OCI-M2 (cell line): ENCODE data around the gene KCP.
"Not testable (repeated sequence)": the region's sequence is repeated elsewhere in the genome, so short reads cannot be mapped to it uniquely, and the experiment has no call there.

ENCODE experiments used
- DNase-seq: peaks from one replicate; lab custom pipeline; 2025; ENCODE audit not compliant: unreplicated experiment; lab: John Stamatoyannopoulos, UW

Gene KCP

DNA sequence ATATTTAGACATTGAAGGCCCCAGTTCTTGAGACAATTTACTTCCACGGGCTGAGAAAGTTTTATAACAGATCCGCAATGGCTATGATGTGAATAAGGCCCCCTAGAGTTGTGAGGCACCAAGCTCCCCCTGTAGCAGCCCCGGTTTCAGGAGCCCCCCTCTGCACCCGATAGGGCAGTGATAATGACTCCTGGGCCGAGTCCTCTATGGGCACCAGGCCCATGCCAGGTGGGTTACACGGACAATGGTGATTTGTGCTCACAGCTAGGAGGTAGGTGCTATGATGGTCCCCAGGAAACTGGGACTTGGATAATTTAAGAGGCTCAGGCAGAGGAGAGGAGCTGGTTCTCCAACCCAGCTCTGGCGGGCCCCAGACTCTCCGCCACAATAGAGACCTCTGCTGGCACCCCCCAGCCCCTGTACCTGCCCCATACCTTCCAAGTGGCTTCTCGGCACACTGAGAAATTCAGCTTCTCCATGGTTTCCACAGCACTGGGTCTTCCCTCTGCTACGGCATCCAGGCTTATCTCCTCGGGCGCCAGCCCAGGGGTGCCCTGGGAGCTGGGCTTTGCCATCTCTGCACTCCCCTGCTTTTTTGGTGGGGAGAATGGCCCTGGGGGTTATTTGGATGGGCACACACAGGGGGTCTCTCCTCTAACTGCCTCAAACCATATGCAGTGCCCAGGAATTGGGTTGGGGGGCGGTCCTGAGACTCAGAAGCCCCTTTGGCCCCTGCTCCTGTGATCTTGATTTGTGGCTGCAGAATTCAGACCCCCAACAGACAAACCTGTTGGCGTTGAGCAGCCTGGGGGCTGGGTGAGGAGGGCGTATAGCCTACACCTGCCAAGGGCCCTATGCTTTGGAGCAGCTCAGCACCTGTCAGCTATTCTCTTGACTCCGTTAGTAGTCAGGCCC, 12.2 kb upstream of the KCP start:
- no peak for DNase-seq

DNA sequence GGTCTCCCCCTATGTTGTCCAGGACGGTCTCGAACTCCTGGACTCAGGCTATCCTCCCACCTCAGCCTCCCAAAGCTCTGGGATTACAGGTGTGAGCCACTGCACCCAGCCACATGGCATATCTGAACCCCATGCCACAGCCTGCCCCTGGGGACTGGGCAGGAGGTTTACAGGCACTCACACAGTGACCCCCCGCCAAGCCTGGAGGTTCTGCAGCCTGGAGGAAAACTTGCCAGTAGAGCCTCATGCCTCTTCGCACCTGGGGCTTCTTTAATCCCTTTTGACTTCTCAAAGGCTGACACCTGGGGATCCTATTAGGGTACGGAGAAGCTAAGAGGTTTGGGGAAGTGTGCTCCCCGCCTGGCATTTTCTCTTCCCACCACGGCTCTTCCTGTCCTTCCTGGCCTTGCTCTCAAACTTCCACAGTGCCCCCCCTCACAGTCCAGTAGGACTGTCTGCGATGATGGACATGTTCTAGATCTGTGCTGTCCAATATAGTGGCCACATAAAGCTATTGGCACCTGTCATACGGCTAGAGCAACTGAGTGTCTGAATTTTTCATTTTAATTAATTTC, 11.4 kb upstream of the KCP start:
- DNase-seq = no peak

DNA sequence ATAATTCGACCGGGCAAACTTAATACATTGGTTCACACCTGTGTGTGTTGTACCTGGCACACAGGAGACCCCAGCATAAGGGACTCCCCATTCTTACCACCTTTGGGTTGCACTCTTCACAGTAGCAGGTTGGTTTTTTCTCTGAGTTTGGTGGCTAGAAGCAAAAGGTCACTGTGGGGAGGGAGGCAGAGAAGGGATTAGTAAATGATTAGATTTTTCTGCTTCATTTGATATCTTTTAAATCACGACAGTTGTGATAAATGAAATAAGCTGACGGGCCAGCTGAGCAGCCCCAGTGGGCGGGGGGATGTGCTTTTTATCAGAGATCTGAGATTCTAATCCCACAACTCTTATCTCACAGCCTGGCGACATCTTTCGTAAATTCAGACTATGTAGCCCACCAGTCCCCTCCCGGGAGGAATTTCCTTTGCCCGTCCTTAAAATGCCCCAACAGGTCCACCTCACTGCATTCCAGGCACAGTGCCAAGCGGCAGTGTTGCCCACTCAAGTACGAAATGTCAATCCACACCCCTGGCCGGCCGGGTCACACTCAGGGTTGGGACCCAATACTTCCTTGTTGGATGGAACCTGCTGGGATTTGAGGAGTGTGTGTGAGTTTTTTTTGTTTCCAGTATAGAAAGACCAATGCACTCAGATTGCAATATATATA, 10.5 kb upstream of the KCP start:
- no peak for DNase-seq

DNA sequence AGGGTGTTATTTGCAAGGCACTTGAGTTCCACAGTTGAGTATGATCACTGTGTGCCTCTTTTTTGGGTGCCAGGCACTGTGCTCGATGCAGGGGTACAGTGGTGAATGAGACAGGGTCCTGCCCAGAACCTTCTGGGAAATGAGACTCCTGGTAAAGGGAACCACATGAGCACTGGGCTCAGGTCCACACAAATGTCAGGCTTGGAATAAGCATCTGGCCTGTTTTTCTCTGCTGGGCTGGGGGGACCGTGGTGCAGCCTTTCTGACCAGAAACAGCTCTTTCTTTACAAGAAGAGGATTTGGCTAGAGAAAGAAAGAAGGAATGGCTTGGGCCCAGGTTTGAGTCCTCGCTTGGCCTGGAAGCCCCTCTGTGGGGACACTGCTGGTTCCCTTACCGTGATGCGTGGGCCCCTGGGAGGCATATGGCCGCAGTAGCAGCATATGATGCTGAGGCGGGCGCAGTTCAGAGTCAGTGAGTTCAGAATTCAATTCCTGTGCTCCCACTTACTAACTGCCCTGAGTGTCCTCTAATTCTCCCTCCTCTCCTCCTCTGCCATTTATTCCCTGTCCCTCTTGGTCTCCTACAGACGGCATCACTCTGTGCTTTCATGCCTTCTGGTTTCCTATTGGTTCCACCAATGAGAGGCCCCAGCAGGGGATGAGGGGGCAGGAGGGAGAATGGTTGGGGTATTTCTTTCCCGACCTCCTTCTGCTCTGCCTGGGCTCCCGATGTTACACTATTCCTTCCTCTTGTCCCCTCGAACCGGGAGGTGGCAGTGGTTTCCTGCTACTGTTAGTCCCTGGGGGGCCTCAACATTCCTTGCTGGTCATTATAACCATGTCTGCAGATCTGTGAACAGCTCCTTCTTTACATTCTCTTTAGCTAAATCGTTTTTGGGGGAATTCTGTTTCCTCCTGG, 9.6 kb upstream of the KCP start:
- no peak for DNase-seq

DNA sequence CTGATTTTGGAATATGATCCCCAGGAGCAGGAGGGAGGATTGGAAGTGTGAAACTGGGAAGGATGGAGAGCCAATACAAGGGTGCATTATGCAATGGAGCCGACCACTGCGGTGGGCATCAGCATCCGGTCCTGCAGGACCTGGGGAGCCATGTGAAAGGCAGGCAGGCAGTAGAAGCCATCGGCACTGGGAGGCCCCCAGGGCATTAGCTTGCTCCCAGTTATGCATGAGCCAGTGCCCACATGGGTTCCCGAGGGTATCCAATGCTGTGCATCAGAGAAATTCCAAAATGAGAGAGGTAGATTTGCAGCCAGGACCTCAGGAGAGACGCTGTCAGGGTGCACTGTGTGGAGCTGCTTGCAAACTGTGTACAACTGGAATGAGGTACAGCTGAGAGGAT, 8.7 kb upstream of the KCP start:
- no peak for DNase-seq

DNA sequence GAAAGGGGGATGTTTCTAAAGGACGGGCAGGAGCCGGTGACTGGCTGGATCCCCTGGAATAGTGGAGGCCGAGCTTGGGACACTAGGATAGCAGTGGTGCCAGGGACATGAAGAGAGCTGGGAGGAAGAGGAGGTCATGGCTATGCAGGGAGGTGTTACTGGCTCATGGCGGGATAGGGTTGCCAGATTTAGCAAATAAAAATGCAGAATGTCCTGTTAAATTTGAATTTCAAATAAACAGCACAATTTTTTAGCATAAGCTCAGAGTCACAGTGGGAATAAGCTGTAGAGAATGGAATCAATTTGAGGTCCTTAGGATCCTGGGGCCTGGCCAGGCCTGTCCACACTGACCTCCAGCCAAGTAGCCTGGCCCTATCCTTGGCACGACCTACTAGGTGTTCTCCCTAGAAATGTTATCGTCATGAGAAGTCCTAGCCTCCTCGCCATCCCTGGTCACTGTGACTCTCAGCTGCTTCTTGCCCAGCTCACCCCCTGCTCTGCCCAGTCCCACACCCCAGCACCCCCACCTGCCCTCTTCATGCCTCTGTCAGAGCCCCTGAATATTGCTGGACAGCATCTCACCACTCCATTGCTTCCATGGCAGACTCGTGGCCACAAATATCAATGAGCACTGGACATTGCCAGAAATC, 7.6 kb upstream of the KCP start:
- no peak for DNase-seq

DNA sequence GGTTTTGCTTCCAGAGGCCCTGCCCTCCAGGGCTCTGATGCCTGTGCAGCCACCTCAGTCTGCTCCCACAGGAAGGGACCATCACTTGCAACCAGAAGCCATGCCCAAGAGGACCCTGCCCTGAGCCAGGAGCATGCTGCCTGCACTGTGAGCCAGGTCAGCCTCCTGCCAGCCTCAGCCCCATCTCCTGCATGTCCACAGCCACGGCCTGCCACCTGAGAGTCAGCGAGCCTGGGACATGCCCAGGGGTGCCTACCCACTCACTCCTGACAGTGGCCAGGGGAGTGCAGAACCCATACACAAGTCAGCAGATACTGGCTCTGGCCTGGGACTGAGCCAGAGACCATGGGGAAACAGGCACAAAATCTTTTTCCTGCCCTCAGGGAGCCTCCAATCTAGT, 6.6 kb upstream of the KCP start:
- no peak for DNase-seq

DNA sequence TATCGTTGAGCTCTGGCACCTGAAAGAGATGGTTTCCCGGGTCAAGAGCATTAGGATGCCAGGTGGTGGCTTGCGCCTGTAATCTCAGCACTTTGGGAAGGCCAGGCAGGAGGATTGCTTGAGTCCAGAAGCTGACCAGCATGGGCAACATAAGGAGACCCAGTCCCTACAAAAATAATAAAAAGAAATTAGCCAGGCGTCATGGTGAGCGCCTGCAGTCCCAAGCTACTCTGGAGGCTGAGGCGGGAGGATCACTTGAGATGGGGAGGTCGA, 6.1 kb upstream of the KCP start:
- no peak for DNase-seq

DNA sequence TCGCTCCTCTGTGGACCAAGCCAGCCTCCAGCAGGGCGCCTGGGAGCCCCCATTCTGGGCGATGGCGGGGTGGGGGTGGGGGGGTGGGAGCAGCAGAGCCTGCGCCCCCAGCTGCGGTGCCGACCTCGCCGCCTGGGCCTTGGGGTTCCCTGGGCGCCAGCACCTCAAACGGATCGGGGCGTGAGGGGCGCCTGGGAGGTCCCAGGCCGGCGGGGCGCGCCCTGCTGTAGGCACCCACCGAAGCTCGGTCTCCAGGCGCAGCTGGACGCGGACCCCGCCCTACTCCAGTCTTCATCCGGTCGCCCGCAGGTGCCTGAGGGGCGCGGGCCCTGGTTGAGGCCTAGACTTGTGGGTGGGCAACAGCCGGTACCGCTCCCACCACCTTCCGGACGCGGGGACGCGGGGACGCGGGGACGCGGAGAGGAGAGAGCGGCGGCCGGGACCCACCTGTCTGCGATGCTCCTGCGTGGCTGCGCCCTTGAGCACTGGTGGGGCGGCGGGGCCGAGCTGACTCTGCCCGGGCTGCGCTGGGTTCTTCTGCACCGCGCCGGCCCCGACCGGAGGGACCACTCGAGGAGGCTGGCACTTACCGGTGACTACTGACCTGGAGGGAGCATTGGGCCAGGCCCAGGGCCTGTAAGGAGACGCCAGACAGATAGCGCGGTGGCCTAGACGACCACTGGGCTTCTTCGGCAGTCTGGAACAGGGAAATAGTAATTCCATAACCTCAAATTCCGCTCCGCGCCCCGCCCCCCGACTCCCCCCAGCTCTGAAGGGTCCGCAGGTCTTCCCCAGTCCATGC, 5.5 kb upstream of the KCP start:
- DNase-seq = no peak

DNA sequence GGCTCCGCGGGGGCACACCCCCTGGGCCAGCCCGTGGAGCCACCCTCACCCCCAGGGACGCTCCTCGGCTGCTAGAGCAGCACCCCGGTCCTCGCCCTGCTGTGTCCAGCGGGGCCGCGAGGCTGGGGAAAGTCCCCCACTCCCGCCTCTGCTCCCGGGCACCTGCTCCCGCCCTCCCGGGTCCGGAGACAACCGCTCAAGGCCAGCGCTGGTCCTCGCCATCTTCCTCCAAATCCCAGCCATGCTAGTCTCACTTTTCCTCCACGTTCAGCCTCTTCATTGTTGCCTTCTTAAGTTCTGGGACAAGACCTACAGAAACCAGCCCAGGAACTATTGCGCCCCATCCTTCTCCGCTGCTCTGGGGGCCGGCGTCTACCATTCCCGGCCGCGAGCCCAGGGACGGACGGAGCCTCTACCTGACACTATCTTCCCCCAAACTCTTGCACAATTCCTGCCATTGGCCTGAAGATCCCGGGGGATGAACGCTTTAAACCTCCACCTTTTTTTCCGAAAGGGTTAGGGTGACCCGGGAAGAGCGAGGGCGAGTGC, 4.8 kb upstream of the KCP start:
- no peak for DNase-seq

DNA sequence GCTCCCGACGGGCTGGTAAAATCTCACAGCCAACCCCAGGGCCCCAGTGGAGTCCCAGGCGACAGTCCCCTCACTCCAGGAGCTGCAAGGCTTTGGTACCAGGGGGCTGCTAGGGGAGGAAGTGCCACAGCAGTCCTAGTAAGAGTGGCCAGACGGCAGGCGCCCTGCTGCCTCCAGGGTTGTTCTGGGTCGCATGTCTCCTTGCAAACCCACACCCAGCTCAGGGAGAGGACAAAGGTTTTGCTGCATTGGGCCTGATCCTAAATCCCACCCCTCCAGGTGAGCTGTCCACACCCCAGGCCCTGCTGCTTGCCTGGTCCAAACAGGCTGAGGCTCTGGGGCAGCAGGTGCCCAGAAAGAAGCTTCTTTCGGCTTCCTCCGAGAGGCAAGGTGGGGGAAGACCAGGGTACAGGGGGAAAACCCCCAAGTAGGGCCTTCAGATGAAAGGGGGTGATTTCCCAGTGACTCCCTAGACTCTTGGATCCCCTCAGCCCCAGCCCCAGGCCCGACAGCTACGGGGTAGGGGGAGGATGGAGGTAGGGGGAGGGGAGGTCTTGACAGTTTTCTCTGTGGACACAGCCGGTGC, 4.2 kb upstream of the KCP start:
- DNase-seq = no peak

DNA sequence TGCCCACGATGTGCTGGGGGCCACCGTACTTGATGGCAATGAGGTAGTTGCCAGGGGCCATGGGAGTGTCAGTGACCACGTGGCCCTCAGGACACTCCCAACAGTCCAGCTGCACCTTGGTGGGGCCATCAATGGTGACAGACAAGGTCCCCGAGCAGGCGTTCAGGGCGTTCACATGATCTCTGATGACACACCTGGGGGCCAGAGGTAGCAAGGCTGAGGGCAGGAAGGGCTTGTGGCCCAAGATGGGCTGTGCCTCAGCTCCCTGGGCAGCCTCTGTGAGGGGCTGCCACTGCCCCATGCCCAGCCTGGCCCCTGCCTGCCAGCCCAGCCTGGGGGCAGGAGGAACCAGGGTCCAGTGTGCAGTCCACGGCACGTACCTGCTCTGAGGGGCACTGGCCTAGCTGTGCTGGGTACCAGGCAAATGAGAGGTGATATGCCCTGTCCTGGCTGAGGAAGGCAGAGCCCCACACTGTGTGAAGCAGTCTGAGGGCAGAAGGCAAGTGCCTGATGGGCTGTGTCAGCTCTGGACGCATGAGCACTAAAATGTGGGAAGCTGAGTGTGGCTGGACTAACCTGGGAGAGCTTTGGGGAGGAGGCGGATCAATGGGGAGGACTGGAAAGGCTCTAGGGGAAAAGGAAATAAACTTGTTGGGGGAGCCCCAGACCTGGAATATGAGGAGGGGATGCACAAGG, 3.5 kb upstream of the KCP start:
- DNase-seq = no peak

DNA sequence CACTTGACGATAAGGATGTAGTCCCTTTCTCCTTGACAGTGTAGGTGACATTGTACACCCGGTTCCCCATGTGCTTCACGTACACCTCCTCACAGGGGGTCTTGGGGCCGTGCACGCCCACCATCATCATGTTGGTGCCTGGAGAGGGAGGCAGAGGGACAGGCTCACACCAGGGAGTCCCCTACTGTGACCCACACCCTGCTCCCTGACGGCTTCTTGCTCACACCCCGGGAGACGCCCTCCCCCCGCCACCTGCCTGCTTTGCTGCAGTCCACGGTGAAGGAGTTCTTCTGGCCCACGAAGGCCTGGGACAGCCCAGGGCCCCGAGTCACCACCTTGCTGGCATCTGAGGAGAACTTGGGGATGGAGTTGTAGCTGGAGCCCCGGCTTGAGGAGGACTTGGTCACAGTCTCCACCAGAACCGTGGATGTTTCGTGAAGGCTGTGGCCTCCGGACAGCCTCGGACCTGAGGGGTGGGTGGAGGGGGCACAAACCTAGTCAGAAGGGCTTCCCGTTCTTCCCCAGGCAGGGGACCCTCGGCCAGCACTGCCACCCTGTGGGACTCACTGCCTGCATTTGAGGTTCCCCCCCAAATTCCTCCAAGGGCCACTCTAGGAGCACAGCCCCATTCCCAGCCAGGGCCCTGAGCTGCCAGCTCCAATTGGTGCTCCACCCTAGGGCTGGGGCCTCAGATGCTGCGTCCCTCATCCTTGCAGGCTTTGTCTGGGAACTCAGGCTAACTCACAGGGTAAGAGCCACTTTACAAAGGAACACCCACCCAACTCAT, 2.4 kb upstream of the KCP start:
- DNase-seq = not testable (repeated sequence)

DNA sequence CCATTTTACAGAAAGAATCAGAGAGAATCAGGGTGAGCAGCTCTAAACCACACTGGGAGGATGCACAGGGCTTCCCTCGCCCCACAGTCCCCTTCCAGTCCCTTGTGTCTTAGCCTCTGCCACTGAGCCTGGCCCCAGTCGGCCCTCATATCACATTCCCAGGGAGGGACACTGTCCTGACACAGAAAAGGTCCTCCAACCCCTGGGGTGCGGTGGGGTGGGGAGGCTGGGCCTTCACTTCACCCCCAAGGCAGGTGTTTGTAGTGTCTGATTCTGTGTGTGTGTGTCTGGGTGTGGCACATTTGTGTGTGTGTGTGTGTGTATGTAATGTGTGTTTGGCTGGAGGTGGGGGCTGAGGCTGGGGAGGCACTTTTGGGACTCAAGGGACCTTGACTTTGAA, 1.8 kb upstream of the KCP start:
- DNase-seq = no peak

DNA sequence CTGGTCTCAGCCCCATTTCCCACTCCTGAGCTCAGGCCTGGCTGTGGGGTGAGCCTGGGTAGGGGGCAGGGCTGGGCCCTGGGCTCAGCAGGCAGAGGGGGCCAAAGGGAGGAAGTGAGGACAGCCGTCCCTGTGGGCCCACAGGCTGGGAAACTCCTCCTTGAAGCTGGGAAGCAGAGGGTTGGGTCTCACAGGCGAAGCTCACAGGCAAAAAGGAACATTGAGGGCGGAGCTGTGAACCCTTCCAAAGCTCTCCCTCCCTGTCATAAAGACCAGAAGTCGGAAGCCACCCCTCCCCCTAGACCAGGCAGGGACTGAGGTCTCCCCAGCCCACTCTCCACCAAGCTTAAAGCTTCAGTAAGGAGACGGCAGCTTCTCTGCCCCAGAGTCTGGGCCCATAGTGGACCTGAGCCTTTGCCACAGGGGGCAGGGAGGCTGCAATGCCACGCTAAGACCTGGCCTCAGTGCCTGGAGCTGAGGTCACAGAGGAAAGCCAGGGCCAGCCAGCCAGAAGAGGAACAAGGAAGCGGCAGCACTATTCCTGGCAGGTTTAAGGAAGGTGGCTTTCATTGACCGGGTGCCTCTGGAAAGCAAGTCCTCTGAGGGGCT, 1.0 kb upstream of the KCP start:
- no peak for DNase-seq

DNA sequence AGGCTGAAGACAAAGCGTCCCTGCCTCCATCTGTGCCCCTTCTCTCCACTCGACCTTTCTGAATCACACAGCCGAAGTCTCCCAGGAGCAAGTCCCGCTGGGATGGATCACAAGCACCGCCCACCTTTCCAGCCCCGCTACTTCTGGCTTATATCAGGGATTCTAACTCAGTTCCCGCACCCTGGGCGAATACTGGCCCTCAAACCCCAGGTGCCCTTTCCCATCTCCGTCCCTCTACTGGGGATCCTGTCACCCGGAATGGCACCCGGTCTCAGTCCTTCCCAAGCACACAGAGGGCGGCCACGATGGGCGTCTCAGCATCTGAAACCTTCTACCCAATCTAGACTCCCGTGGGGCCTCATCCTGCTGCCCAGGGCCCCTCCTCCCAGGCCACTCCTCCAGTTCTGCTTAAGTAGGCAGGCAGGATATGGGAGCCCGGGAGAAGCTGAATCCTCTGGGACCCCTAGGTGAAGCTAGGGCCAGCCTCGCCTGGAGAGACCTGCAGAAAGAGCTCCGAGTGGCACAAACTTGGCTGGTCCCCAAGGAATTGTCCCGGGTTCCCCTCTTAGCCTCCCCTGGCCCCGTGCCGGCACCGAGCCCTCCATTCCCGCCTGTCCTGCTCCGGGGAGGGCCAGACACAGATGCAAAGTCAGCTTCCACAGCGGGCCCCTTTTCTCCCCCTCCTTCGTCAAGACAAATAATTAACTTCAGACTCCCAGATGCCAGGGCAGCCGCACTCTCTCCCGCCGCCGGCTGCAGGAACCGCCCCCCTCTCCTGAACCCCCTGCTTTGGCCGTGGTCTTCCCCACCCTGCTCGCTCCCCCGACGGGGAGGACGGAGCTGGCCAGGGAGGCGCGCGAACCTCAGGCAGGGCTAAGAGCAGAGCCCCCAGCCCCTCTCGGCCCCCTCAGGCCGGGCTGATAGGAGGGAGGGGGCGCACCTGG, 612 bp downstream of the KCP start:
- no peak for DNase-seq
